GM21529 (cell line): ENCODE results near the gene PLLP.

ENCODE experiments used
- ATAC-seq: cut with Tn5 transposase; IDR thresholded peaks from one replicate; pipeline ENCODE4 v1.9.1; 2021; ENCODE audit not compliant: unreplicated experiment

The PLLP gene

DNA sequence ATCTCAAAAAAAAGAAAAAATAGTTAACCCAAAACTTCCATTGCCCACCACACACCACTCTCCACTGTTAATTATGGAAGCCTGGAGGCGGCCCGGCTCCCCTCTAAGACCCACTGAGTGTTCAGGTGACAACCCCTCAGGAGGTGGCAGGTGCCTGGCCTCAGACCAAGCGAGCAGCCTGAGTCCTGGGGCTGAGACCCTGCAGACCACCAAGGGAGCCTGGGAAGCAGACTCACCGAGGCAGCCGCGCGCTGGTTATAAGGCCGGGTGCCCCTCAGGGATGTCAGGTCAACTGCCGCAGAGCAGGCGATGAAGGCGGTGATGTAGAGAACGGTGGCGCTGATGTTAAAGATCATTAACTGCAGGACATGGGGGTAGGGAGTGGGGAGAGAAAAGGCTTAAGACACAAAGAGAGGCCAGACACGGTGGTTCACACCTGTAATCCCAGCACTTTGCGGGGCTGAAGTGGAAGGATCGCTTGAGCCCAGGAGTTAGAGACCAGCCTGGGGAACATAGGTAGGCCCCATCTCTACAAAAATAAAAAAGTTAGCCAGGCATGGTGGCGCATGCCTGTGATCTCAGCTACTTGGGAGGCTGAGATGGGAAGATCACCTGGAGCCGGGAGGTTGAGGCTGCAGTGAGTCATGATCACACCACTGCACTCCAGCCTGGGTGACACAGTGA is 26.1 kb downstream of the PLLP start:
- no peak for ATAC-seq

DNA sequence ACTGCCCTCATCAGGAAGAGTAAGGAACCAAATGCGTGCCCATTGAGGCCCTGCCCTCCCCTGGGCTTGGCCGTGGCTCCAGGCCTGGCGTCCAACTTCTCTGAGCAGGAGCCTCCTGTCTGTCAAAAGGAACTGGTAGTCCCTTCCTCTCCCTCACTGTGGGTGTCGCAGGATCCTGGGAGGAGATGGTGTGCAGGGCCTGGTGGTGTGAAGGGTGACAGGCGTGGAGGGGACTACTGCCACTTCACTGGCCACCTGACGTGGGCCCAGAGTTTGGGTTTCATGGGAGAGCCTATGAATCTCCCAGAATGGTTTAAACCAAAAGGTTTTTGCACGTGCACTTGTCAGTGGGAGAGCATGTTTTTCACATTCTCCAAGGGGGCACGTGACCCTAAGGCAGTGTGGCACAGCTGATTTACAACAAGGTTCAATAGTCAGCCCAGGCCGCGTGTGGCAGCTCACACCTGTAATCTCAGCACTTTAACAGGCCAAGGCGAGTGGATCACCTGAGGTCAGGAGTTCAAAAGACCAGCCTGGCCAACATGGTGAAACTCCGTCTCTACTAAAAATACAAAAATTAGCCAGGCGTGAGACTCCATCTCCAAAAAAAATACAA is 26.9 kb downstream of the PLLP start:
- no peak for ATAC-seq

DNA sequence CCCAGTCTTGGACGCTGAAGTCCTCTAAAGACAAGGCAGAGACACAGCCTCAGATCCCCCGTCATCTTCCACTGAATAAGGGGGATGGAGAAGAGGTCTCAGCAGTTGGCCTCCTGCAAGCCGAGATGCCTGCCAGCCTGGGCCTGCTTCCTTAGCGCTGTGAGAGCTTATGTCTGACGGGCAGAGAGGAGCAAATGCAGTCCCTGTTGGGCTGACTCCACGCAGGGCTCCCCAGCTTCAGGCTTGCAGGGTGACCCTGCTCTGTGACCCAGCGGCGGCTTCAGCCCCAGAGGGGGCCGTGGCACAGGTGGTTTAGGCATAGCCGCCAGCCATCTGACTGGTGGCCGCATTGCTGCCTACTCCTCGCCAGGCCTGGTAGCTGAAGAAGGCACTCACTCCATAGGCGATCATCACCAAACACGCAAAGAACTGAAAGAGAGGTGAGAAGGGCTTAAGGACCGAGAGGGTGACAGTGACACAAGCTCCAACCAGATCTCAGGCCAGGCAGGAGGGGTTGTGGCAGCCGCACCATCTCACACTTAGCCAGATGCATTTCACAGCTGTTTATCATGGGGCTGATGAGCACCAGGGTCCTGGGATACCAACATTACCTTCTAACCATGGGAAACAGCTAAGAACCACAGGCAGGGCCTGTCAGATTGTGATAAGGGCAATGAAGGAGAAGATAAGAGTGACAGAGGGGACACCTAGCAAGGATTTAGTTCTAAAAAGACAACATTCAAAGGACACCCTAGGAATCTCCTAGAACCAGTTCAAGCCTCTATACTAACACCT is 27.7 kb downstream of the PLLP start:
- no peak for ATAC-seq

DNA sequence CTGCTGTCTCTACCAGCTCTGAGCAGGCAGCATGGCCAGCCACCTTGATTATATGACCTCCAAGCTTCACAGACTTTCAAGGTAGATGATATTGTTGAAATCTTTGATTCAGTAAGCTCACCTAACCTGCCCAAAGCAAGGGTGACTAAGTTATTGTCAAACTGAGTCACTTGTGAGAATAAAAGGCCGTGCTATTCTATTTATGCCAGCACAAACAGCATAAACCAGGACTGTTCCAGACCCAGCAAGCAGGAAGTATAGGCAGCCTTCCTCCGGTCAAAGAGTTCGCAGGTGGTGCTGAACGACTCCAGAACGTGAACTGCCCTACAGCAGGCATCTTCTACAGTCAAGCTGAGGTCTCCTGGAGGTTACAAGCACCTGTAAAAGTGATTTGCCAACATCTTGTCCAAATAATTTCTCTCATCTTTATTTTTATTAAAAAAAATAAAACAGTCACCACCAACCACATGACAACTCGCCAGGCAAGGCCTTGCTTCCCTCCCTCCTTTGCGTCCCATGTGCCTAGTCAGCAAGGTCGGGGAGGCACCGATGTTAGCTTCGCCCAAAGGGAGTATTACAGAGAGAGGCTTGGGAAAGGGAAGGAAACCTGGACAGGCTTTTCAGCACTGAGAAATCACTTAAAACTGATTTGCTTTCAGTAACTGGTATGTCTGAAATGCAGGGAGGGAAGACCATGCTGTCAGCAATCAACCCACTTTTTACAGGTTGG is 28.6 kb downstream of the PLLP start:
- no peak for ATAC-seq

DNA sequence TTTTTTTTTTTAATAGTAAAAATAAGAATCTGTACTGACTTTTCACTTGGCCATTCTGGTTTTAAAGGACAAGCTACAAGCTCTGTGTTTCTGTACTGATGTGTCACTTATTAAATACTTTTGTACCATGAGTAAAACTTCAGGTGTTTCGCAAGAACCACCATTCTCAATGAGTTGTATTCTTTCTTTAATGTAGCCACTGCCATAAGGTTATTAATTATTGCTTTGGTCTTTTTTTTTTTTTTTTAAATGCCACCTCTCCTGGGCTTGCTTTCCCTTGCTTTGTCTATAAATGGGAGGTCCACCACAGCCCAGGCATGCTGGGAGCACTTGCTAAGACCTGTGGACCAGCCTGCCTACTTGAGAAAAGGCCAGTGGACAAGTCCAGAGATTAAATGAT is 31.0 kb downstream of the PLLP start:
- ATAC-seq = no peak

DNA sequence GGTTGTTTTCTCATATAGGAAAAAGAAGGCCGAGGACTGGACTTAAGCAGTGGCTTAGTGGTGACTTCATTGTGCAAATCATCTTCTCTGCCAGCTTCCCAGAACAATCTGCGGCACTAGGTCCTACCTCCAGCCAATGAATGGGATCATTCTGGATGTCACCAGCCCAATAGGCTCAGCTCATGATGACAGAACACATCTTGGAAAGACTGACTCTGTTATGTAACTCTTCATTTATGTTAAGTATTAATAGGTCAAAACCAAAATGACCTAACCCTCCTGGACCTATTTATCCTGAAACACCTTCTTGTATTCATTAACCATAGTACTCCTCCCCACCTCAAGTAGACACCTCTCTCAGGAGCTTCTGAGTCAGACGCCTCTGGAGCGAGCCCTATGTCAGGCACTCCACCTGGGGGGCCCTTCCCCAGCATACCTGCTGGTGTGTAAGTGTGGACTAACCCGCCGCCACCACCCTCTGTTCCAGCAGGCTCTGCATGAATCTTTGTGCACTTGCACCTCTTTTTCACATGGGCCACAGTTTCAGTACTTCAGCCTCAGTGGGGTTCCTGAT is 32.2 kb downstream of the PLLP start:
- no peak for ATAC-seq

DNA sequence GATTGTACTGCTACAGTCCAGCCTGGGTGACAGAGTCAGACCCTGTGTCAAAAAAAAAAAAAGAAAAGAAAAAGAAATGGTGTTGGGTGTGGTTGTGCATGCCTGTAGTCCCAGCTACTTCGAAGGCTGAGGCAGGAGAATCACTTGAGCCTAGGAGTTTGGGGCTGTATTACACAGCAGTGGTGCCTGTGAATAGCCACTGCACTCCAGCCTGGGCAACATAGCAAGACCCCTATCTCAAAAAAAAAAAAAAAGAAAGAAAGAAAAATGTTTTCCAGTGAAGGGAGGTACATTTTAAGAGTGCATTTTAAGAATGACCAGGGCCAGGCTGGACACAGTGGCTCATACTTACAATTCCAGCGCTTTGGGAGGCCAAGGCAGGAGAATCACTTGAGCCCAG is 33.1 kb downstream of the PLLP start:
- ATAC-seq = no peak

DNA sequence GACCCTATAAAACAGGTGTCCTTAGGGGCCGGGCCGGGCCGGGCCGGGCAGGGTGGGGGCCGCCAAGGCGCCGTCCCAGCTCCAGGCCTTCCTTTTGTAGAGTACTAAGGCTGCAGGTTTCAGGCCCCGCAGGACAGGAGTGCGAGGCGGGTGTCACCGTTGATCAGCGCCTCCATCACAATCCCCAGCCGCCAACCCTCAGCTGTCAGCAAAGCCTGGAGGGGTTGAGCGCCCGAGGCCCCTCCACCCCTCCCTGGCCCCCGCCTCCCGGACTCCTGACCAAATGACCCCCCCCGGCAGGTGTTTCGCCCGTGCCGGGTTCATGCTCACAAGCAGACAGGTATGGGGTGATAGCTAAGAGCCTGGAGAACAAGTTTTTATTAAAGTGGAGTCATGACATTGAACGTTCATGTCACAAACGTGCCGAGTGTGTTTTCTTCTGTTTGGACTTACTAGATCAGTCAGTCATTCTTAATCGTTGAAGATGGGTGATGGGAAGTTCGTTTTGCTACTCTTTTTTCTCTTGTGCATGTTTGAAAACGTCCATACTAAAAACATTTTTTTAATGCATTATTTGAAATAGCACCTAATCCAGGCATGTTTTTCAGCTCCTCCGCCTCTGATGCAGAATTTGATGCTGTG is 38.9 kb downstream of the PLLP start:
- ATAC-seq = no peak

DNA sequence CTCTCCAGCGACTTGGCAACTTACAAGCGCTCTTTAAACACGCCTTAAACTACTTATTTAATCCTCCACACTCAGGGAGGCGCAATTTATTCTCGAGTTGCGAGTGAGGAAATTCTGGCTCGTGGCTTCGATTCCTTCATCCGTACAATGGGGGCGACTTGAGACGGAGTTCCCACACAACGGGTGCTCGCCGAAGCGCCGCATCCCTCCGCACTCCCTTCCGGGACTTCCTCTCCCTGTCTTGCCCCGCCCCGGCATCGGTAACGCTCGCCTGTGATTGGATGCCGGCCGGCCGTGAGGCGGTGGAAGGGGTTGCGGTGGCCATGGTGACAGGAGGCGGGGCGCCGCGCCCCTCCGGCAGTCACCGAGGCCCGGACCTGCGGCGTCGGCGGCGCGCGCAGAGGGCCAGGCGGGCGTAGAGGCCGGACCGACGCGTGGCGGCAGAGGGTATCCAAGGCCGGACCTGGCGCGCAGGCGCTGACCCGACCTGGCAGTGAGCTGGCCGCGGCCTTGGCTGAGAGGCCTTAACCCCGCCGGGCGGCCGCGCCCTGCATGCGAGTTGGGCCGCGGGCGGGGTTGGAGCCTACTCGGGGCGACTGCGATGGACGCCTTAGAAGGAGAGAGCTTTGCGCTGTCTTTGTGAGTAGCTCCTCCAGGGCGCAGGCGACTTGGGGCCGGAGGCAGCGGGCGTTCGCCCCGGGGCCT is 39.6 kb downstream of the PLLP start, which contains the start of gene ARL2BP:
TSS of gene ARL2BP (plus strand) at position 493 of the 705 bp plus-strand sequence. CDS start at position 602, 109 bp downstream.
- peak; percentile 94 for ATAC-seq

DNA sequence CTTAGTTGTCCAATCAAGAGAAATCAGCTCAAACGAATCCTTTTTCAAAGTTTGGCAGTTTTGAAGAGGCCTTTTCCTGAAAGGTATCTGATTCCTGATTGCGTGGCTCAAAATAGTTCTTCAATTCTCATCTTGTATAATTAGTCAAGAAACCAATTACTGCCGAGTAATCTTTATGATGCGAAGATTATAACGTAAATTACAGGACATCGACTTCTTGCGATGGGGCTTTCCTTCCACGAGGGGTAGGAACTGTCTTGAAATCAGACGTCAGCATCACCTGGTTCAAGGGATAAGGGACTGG is 40.1 kb downstream of the PLLP start:
- ATAC-seq = peak; percentile 22

DNA sequence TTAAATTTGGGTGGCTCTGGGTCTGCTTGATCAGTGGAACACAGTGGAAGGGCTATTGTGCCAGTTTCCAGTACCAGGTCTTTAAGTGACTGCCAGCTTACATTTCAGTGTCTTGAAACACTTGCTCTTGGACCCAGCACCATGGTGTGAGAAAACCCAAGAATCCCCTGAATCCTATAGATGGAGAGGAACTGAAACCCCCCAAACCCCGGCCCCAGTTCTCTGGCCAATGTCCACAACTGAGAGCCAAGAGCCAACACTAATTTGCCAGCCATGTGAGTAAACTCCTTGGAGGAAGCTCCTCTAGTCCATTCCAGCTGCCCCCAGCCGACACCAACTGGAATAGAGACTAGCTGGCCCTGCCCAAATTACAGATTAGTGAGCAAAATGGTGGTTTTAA is 41.8 kb downstream of the PLLP start:
- no peak for ATAC-seq

DNA sequence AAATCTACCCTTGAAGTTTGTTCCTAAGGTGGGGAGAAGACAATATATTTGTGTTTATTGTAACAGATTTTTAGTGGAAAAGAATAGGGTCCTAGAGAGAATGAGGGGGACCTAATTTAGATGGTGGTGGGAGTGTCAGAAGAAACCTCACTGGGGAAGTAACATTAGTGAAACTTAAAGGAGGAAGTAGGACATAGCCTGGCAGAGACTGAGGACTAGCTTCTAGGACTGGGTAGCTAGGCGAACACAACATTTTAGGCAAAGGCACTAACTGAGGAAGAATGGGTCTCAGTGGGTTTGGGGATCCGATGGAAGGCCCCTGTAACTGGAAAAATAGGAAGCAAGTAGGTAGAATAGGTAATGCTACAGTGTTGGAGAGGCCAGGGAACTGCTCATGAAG is 43.6 kb downstream of the PLLP start:
- no peak for ATAC-seq

DNA sequence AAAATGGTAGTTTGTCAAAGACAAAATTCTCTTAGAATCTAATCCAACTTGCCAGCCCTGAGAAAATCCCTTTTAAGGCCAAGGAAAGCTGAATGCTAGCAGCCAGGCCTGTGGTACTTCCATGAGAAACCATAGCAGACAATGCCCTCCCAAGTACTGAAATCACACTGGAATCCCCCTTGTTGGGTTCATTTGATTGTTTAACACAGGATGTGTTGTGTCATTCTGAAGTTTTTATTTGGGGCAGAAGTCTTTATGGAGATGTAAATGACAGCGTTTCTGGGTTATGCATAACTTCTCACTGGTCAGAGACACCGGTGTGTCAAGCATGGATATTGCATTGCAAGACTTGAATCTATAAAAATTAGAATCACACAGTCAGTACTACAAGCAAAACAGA is 45.4 kb downstream of the PLLP start:
- no peak for ATAC-seq

DNA sequence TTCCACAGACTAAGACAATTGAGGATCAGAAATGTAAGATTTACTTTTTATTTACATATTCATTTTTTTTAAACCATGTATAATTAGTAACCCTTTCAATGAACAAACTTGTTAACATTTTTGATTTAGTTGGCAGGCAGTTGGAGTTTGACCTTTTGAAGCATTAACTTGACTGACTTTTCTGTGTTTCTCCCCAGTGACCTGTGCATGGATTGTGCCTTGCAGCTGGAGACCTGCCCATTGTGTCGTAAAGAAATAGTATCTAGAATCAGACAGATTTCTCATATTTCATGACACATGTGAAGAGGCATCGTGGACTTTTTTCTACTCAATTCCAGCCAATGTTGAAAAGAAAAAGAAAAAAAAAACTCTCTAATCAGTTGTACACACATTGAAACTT is 45.8 kb downstream of the PLLP start:
- no peak for ATAC-seq

DNA sequence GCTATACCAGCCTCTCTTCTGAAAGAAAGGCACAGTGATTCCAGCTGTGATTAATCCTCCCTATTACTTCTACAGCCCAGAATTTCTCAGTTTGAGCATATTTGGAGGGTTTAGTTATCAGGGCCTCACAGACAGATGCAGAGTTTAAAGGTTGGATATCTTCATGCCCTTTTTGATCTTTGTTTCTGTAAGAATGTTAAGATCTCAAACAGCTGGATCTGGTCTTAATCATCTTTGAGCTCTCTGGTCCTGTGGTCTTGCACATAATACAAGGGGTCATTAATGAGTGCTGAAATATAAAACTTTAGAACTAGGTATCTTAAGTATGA is 48.5 kb downstream of the PLLP start:
- ATAC-seq = no peak

DNA sequence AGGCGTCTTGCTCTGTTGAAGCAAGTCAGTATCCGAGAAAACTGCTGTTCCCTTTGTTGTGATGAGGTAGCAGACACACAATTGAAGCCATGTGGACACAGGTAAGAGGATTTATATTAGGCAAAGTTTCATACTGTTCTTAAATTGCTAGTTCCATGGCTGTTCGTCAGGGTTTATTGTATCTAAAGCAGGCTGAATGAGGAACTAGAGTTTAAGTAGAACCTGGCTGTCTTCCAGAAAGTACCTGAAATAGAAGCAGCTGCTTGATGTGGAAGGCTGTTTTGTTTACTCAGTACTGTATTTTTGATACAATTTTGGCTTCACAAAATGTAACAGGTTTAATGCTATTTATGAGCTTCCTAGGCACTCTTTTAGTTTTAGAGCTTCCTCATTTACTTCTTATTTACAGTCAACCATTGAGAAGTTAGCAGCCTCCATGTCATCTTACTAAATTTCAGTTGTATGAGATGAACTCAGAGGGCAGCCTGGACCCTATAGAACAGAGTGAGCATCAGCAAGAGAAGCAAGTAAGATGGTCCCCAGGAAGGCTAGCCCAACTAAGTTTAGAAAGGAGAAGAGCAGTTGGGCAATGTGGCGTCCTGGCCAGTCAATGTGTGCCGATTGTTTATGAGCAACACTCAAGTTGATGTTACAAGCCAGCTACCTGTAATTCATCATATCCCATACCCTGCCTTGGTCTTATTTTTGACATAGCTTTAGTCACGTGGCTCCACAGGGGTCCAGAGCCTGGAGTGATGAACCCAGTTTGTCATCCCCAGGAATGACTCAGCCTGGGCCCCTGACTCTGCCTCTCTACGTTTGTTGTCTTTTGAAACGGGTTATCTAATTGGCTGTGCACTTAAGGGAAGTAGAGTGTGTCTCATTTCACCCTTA is 49.1 kb downstream of the PLLP start:
- ATAC-seq = no peak

DNA sequence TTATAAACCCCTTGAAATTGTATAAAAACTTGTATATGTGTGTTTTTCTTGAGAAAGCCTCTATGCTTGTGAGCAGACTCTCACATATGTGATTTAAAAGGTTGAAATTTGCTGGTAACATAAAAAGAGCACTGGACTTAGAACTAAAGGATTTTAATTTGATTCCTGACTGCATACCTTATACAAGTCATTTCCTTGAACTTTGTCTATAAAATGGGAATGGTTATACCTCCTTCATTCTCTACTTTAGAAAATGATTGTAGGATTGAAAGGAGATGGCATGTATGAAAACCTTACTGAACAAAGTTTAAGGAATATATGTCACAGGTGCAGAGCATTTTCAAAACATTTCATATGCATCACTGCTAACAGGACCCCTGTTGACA is 49.8 kb downstream of the PLLP start:
- ATAC-seq = no peak

DNA sequence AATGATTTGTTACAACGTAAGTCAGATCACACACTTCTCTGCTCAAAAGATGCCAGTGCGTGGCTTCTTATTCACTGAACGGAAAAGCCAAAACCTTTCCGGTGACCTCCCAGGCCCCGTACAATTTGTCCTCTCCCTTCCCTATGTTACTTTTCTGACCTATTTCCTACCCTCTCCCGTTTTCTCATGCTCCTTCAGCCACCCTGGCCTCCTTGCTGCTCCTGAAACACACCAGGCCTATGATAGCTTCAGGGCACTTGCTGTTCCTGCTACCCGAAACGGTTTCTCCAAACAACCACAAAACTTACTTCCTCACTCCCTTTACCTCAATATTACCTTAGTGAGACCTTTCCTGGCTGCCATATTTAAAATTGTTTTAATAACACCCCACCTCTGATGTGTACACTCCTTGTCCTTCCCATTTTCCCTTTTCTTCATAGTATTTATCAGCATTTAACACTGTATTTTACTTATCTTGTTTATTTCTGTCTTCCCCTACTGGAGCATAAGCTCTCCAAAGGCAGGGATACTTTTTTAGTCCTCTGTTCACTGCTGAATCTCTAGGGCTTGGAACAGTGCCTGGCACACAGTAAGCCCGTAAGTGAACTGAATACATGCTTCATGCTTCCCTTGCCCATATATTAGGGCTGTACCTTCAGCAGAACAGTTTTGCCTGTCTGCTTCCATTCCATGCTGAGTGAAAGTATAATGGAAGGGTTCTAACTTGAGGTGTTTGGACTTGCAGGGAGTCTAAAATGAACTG is 50.3 kb downstream of the PLLP start:
- ATAC-seq = no peak
